T-helper 17 cell (primary cell): Measurements from ENCODE around the gene ODC1. TPM values are rescaled to one million over a fixed set of nuclear protein-coding genes. Genes with fewer than 3 reads are reported as not detected.

Experiments
- ATAC-seq: fragments of 150-1000 bp; cut with Tn5 transposase; 2 replicates; pipeline ENCODE4 v1.10.0; 2021; ENCODE audit warnings: mild to moderate bottlenecking, moderate library complexity
- DNase-seq, 3 donors: peaks; one replicate each; pipeline versions ENCODE4 v3.0.0 to v3.0.0-alpha.2; 2020 to 2021
- H3K9me3 ChIP-seq: one replicate; pipeline ENCODE4 v1.7.0; 2013; ENCODE audit warnings: low read length, mild to moderate bottlenecking; ENCODE audit not compliant: control insufficient read depth, poor library complexity, severe bottlenecking
- H3K27ac Mint-ChIP-seq: one replicate; pipeline ENCODE4 v1.8.0; 2022; ENCODE audit warnings: mild to moderate bottlenecking, moderate library complexity, mixed read lengths
- H3K27me3 Mint-ChIP-seq: one replicate; pipeline ENCODE4 v1.8.0; 2022; ENCODE audit warnings: mixed read lengths
- H3K36me3 Mint-ChIP-seq: one replicate; pipeline ENCODE4 v1.8.0; 2022; ENCODE audit warnings: low read depth, mixed read lengths
- H3K4me1 Mint-ChIP-seq: one replicate; pipeline ENCODE4 v1.8.0; 2022; ENCODE audit warnings: mild to moderate bottlenecking, mixed read lengths
- H3K4me3 Mint-ChIP-seq: one replicate; pipeline ENCODE4 v1.8.0; 2022; ENCODE audit warnings: mild to moderate bottlenecking, moderate library complexity, mixed read lengths
- total RNA-seq, 4 donors: library from RNA in 2 of 4; stranded (reverse) in 2 of 4; gene quantifications; one replicate each; pipeline ENCODE4 v1.2.3 and lab custom pipeline; 2022 to 2026

The ODC1 gene
- total RNA-seq, 2 donors from 2014 or later = 118 to 149 TPM

GRCh38 chr2:10475221-10475722 lies 27.1 kb upstream of the ODC1 start:
- ATAC-seq (no peak), DNase-seq (no peak)
- peaks cover 2% of the 10 kb centered on the region for H3K27me3 Mint-ChIP-seq
- H3K27ac Mint-ChIP-seq = no peak overlapping the region
- H3K36me3 Mint-ChIP-seq = peaks cover under 1% of the 10 kb centered on the region
- H3K4me1 Mint-ChIP-seq = peaks cover 12% of the 10 kb centered on the region
- H3K9me3 ChIP-seq = no peaks in the 10 kb centered on the region
- no peak overlapping the region for H3K4me3 Mint-ChIP-seq

GRCh38 chr2:10473121-10473756 lies 25.1 kb upstream of the ODC1 start:
- peaks cover 12% of the 10 kb centered on the region for H3K4me1 Mint-ChIP-seq
- no peaks in the 10 kb centered on the region for H3K9me3 ChIP-seq
- H3K27me3 Mint-ChIP-seq = peaks cover 9% of the 10 kb centered on the region
- no peaks in the 10 kb centered on the region for H3K36me3 Mint-ChIP-seq
- no peak overlapping the region for H3K4me3 Mint-ChIP-seq
- DNase-seq = no peak
- ATAC-seq = no peak
- no peak overlapping the region for H3K27ac Mint-ChIP-seq

- no peaks in the 10 kb centered on the region for H3K9me3 ChIP-seq
- DNase-seq (no peak), ATAC-seq (no peak)
- Mint-ChIP-seq H3K36me3 (no peaks in the 10 kb centered on the region), H3K27me3 (peaks cover 9% of the 10 kb centered on the region), H3K27ac (no peak overlapping the region), H3K4me3 (no peak overlapping the region), H3K4me1 (peaks cover 5% of the 10 kb centered on the region)
These were observed 23.8 kb upstream of the ODC1 start for GRCh38 chr2:10471955-10472354.

- H3K36me3 Mint-ChIP-seq = no peaks in the 10 kb centered on the region
- H3K27ac Mint-ChIP-seq = no peak overlapping the region
These were observed 23.0 kb upstream of the ODC1 start for GRCh38 chr2:10471046-10471571.

GRCh38 chr2:10469955-10470608 lies 22.0 kb upstream of the ODC1 start:
- DNase-seq (no peak), ATAC-seq (no peak)
- Mint-ChIP-seq H3K4me3 (no peak overlapping the region), H3K27me3 (peaks cover 13% of the 10 kb centered on the region), H3K4me1 (peaks cover 2% of the 10 kb centered on the region), H3K27ac (no peak overlapping the region), H3K36me3 (no peaks in the 10 kb centered on the region)
- H3K9me3 ChIP-seq = no peaks in the 10 kb centered on the region

More at GRCh38 chr2:10471046-10471571, 23.0 kb upstream of the ODC1 start:
- no peak overlapping the region for H3K4me3 Mint-ChIP-seq
- peaks cover 2% of the 10 kb centered on the region for H3K4me1 Mint-ChIP-seq
- ATAC-seq (no peak), DNase-seq (no peak)
- no peaks in the 10 kb centered on the region for H3K9me3 ChIP-seq
- H3K27me3 Mint-ChIP-seq = peaks cover 13% of the 10 kb centered on the region

- Mint-ChIP-seq H3K4me1 (peaks cover 2% of the 10 kb centered on the region), H3K4me3 (no peak overlapping the region), H3K27ac (no peak overlapping the region), H3K27me3 (peaks cover 13% of the 10 kb centered on the region), H3K36me3 (no peaks in the 10 kb centered on the region)
- no peak for DNase-seq
- no peaks in the 10 kb centered on the region for H3K9me3 ChIP-seq
- no peak for ATAC-seq
These were observed 21.2 kb upstream of the ODC1 start for GRCh38 chr2:10469301-10469700.

- no peak for DNase-seq
- no peaks in the 10 kb centered on the region for H3K9me3 ChIP-seq
- Mint-ChIP-seq H3K4me1 (peaks cover 2% of the 10 kb centered on the region), H3K36me3 (no peaks in the 10 kb centered on the region), H3K4me3 (no peak overlapping the region), H3K27ac (no peak overlapping the region), H3K27me3 (peaks cover 16% of the 10 kb centered on the region)
- ATAC-seq = no peak
These were observed 19.3 kb upstream of the ODC1 start for GRCh38 chr2:10467401-10467800.

- DNase-seq = no peak
- Mint-ChIP-seq H3K4me3 (no peak overlapping the region), H3K36me3 (no peaks in the 10 kb centered on the region), H3K4me1 (peaks cover 2% of the 10 kb centered on the region), H3K27ac (no peak overlapping the region), H3K27me3 (peaks cover 19% of the 10 kb centered on the region)
- H3K9me3 ChIP-seq = no peaks in the 10 kb centered on the region
- ATAC-seq = no peak
These were observed 18.7 kb upstream of the ODC1 start for GRCh38 chr2:10466801-10467200.

GRCh38 chr2:10465910-10466309 lies 17.8 kb upstream of the ODC1 start:
- H3K9me3 ChIP-seq = no peaks in the 10 kb centered on the region
- H3K4me1 Mint-ChIP-seq = peaks cover 2% of the 10 kb centered on the region
- H3K36me3 Mint-ChIP-seq = no peaks in the 10 kb centered on the region
- H3K4me3 Mint-ChIP-seq = no peak overlapping the region
- no peak overlapping the region for H3K27ac Mint-ChIP-seq
- ATAC-seq (no peak), DNase-seq (no peak)
- H3K27me3 Mint-ChIP-seq = peaks cover 22% of the 10 kb centered on the region

- ATAC-seq = no peak
- Mint-ChIP-seq H3K4me1 (no peaks in the 10 kb centered on the region), H3K27ac (no peak overlapping the region), H3K36me3 (no peaks in the 10 kb centered on the region), H3K27me3 (peaks cover 28% of the 10 kb centered on the region), H3K4me3 (no peak overlapping the region)
- no peak for DNase-seq
- H3K9me3 ChIP-seq = no peaks in the 10 kb centered on the region
These were observed 14.3 kb upstream of the ODC1 start for GRCh38 chr2:10462178-10463083.

- Mint-ChIP-seq H3K4me1 (peaks cover 3% of the 10 kb centered on the region), H3K27ac (no peak overlapping the region), H3K27me3 (peaks cover 24% of the 10 kb centered on the region), H3K36me3 (no peaks in the 10 kb centered on the region), H3K4me3 (no peak overlapping the region)
- no peak for ATAC-seq
- H3K9me3 ChIP-seq = no peaks in the 10 kb centered on the region
- no peak for DNase-seq
These were observed 12.3 kb upstream of the ODC1 start for GRCh38 chr2:10460366-10460796.

- ATAC-seq (no peak), DNase-seq (no peak)
- Mint-ChIP-seq H3K27ac (no peak overlapping the region), H3K4me1 (peaks cover 3% of the 10 kb centered on the region), H3K27me3 (peaks cover 24% of the 10 kb centered on the region), H3K4me3 (no peak overlapping the region), H3K36me3 (no peaks in the 10 kb centered on the region)
- no peaks in the 10 kb centered on the region for H3K9me3 ChIP-seq
These were observed 9.9 kb upstream of the ODC1 start for GRCh38 chr2:10457846-10458598.
